GM21786 (cell line): ENCODE measurements around the gene NSRP1.
"Not testable (repeated sequence)": the region's sequence is repeated elsewhere in the genome, so short reads cannot be mapped to it uniquely, and the experiment has no call there.

Source experiments
- ATAC-seq: cut with Tn5 transposase; IDR thresholded peaks from one replicate; pipeline ENCODE4 v1.9.1; 2021; ENCODE audit not compliant: unreplicated experiment

NSRP1 gene

GRCh38 chr17:30174556-30174955 lies 57.9 kb downstream of the NSRP1 start:
- no peak for ATAC-seq

GRCh38 chr17:30176855-30177254 lies 60.2 kb downstream of the NSRP1 start:
- no peak for ATAC-seq

GRCh38 chr17:30186761-30187160 lies 70.1 kb downstream of the NSRP1 start:
- no peak for ATAC-seq

- no peak for ATAC-seq
Measured at GRCh38 chr17:30187573-30187972, 71.0 kb downstream of the NSRP1 start.

GRCh38 chr17:30188211-30188939 lies 71.8 kb downstream of the NSRP1 start:
- ATAC-seq, result no peak

- no peak for ATAC-seq
Measured at GRCh38 chr17:30191072-30191471, 74.5 kb downstream of the NSRP1 start.

- ATAC-seq, result no peak
Measured at GRCh38 chr17:30196504-30196903, 79.9 kb downstream of the NSRP1 start.

- no peak for ATAC-seq
Measured at GRCh38 chr17:30197416-30197815, 80.8 kb downstream of the NSRP1 start.

- ATAC-seq, result no peak
Measured at GRCh38 chr17:30199600-30199999, 83.0 kb downstream of the NSRP1 start.

- ATAC-seq, result no peak
Measured at GRCh38 chr17:30200106-30200505, 83.5 kb downstream of the NSRP1 start.

- not testable (repeated sequence) for ATAC-seq
Measured at GRCh38 chr17:30200656-30201055, 84.0 kb downstream of the NSRP1 start.

GRCh38 chr17:30203471-30203981 lies 86.9 kb downstream of the NSRP1 start:
- ATAC-seq, result no peak

- ATAC-seq, result no peak
Measured at GRCh38 chr17:30207655-30208054, 91.0 kb downstream of the NSRP1 start.

- no peak for ATAC-seq
Measured at GRCh38 chr17:30208214-30208613, 91.6 kb downstream of the NSRP1 start.

GRCh38 chr17:30209930-30210329 lies 93.3 kb downstream of the NSRP1 start:
- no peak for ATAC-seq

- ATAC-seq, result no peak
Measured at GRCh38 chr17:30210366-30210765, 93.8 kb downstream of the NSRP1 start.

- no peak for ATAC-seq
Measured at GRCh38 chr17:30210901-30211300, 94.3 kb downstream of the NSRP1 start.

- ATAC-seq, result no peak
Measured at GRCh38 chr17:30211371-30211770, 94.8 kb downstream of the NSRP1 start.

GRCh38 chr17:30212750-30213149 lies 96.1 kb downstream of the NSRP1 start:
- ATAC-seq, result peak; percentile 78

- ATAC-seq, result no peak
Measured at GRCh38 chr17:30217054-30217453, 100.4 kb downstream of the NSRP1 start.

GRCh38 chr17:30217746-30218245 lies 101.2 kb downstream of the NSRP1 start:
- no peak for ATAC-seq

- ATAC-seq, result no peak
Measured at GRCh38 chr17:30218799-30219198, 102.2 kb downstream of the NSRP1 start.

GRCh38 chr17:30219315-30219714 lies 102.7 kb downstream of the NSRP1 start:
- no peak for ATAC-seq
